Adrenal gland (tissue), 12 donors: Measurements from ENCODE around the gene TEDC1. TPM values are rescaled to one million over a fixed set of nuclear protein-coding genes. Genes with fewer than 3 reads are reported as not detected.

Experiments
- DNase-seq, 7 donors: peaks; one replicate each; pipeline ENCODE4 v3.0.0-alpha.2; 2019 to 2020
- H3K27ac ChIP-seq, 5 donors: fragments of 200-600 bp; sonication (generic) in 4 of 5; 1 replicate in 3 of 5; 2 replicates in 2 of 5; pipeline versions ENCODE4 v1.5.1 to v1.8.0; 2016 to 2020; ENCODE audit warnings: mild to moderate bottlenecking in 1 of 5
- H3K27me3 ChIP-seq: fragments of 200-600 bp; 2 replicates; pipeline ENCODE4 v1.8.0; 2021
- H3K36me3 ChIP-seq, 2 donors: fragments of 200-600 bp; replicated peaks in 1 of 2; 1 replicate in 1 of 2; 2 replicates in 1 of 2; pipeline versions ENCODE4 v1.5.1 to v1.8.0; 2018 to 2022
- H3K4me1 ChIP-seq, 2 donors: fragments of 200-600 bp; replicated peaks in 1 of 2; 1 replicate in 1 of 2; 2 replicates in 1 of 2; pipeline versions ENCODE4 v1.5.1 to v1.8.0; 2018 to 2021
- H3K4me3 ChIP-seq, 4 donors: fragments of 200-600 bp; sonication (generic) in 3 of 4; one replicate each; pipeline ENCODE4 v1.5.1; 2016 to 2018
- H3K9me3 ChIP-seq, 3 donors: fragments of 200-600 bp; sonication (generic) in 1 of 3; replicated peaks in 1 of 3; 1 replicate in 2 of 3; 2 replicates in 1 of 3; pipeline versions ENCODE4 v1.5.1 to v1.8.0; 2016 to 2021
- CTCF ChIP-seq, 6 experiments: fragments of 450-650 bp in 4 of 6; fragments of 200-600 bp in 2 of 6; sonication (generic) in 1 of 6; IDR thresholded peaks; 1 replicate in 5 of 6; 2 replicates in 1 of 6; pipeline versions ENCODE4 v1.5.1 to v1.8.0; 2016 to 2021; ENCODE audit warnings: antibody characterized with exemption in 6 of 6, mild to moderate bottlenecking in 2 of 6, moderate library complexity in 1 of 6
- POLR2A ChIP-seq, 2 donors: fragments of 450-650 bp; IDR thresholded peaks; one replicate each; pipeline ENCODE4 v1.6.1; 2017; ENCODE audit warnings: antibody characterized with exemption in 2 of 2, mild to moderate bottlenecking in 2 of 2, moderate library complexity in 1 of 2
- WGBS, 4 donors: extraction: QIAGEN DNeasy Blood & Tissue Kit in 2 of 4; methylation state at CpG; one replicate each; pipeline versions ENCODE4 v1.1.5 to v1.1.7; 2013 to 2017; 5-methylcytosine and 5-hydroxymethylcytosine counted together
- intact Hi-C, 2 donors: fragments of 100-400 bp; cut with DNase I; formaldehyde crosslinking; loops; one replicate each; pipeline versions ENCODE4 v1.14.1 to v1.15.0; 2022 to 2023
- polyA plus RNA-seq, 3 donors: library from polyadenylated mRNA; stranded (reverse); fragments of 200-250 nt in 2 of 3; fragments of 350-450 nt in 1 of 3; fragmentation: Illumina TruSeq in 1 of 3; extraction: RNeasy Lipid Tissue Mini Kit (QIAGEN cat#74804) in 1 of 3; gene quantifications; one replicate each; pipeline ENCODE4 v1.2.3, GENCODE V29; 2013 to 2014
- total RNA-seq, 9 donors: library from RNA; depleted of rRNA in 4 of 9; stranded (reverse); fragments of >200 nt in 4 of 9; fragments of 120-200 nt in 1 of 9; fragmentation: NEBNext Ultra II Directional in 1 of 9; extraction: Animal tissue kit (Norgen Biotek cat#: 25700) in 1 of 9; gene quantifications; one replicate each; pipeline versions ENCODE4 v1.1.0 to v1.2.4, GENCODE V29; 2013 to 2023
- donor health status: healthy with polysubstance abuse.
- donor health status: Bipolar disorder and iron deficiency.
- donor health status: DM: yes; HTN: yes; CAD: no.
- donor health status: DM: no; HTN: no; CAD: no.
- donor health status: DM: no; HTN: no; CAD: no.
- donor health status: DM: yes; HTN: yes; CAD: no.

Gene TEDC1
- total and polyA plus RNA-seq, 12 donors: 0.24 to 19.1 (median 3.4) TPM

GRCh38 chr14:105455086-105455640 lies 35.9 kb upstream of the TEDC1 start:
- no peaks in the 10 kb centered on the region for H3K4me1 ChIP-seq
- WGBS, 4 donors: 72 to 88% (median 86%) methylated on average over 5 to 22 of the region's 22 CpGs

GRCh38 chr14:105455766-105456660 lies 35.0 kb upstream of the TEDC1 start:
- peaks cover 0 to 51% of the 10 kb centered on the region in 2 donors for H3K36me3 ChIP-seq
- TF ChIP-seq CTCF (IDR thresholded peaks at IDR 0.05) (no peak), POLR2A (IDR thresholded peaks at IDR 0.05) (no peak)
- H3K4me3 ChIP-seq: no peak overlapping the region
- no peak overlapping the region for H3K27ac ChIP-seq
- intact Hi-C loops: no loop called here
- no peak for DNase-seq
- H3K4me1 ChIP-seq: no peaks in the 10 kb centered on the region
- no peaks in the 10 kb centered on the region for H3K27me3 ChIP-seq
- 88 to 94% (median 90%) methylated on average over 19 to 22 of the region's 22 CpGs; no CpG with 5 or more reads in 1 of the 4 donors for WGBS, 4 donors
- H3K9me3 ChIP-seq: no peaks in the 10 kb centered on the region

More at GRCh38 chr14:105455086-105455640, 35.9 kb upstream of the TEDC1 start:
- Histone ChIP-seq H3K9me3 (no peaks in the 10 kb centered on the region), H3K4me3 (no peak overlapping the region), H3K27me3 (no peaks in the 10 kb centered on the region), H3K36me3 (peaks cover 0 to 51% of the 10 kb centered on the region in 2 donors), H3K27ac (no peak overlapping the region)
- DNase-seq: no peak
- intact Hi-C loops: no loop called here
- TF ChIP-seq CTCF (IDR thresholded peaks at IDR 0.05) (no peak), POLR2A (IDR thresholded peaks at IDR 0.05) (no peak)

GRCh38 chr14:105456736-105457617 lies 34.1 kb upstream of the TEDC1 start:
- H3K4me3 ChIP-seq: no peak overlapping the region
- no peak for DNase-seq
- peaks cover 0 to 61% of the 10 kb centered on the region in 2 donors for H3K36me3 ChIP-seq
- H3K9me3 ChIP-seq: no peaks in the 10 kb centered on the region
- TF ChIP-seq CTCF (IDR thresholded peaks at IDR 0.05): no peak
- no peak for TF ChIP-seq POLR2A (IDR thresholded peaks at IDR 0.05)
- 83 to 91% (median 86%) methylated on average over 15 to 22 of the region's 22 CpGs for WGBS, 4 donors
- H3K27ac ChIP-seq: no peak overlapping the region
- intact Hi-C loops: no loop called here
- no peaks in the 10 kb centered on the region for H3K27me3 ChIP-seq
- H3K4me1 ChIP-seq: no peaks in the 10 kb centered on the region

GRCh38 chr14:105458010-105458409 lies 33.0 kb upstream of the TEDC1 start:
- no peak for TF ChIP-seq POLR2A (IDR thresholded peaks at IDR 0.05)
- Histone ChIP-seq H3K36me3 (peaks cover 0 to 66% of the 10 kb centered on the region in 2 donors), H3K9me3 (no peaks in the 10 kb centered on the region), H3K4me1 (no peaks in the 10 kb centered on the region), H3K27me3 (no peaks in the 10 kb centered on the region), H3K4me3 (no peak overlapping the region), H3K27ac (no peak overlapping the region)
- intact Hi-C loops: no loop called here
- 89 to 94% (median 90%) methylated on average over 4 to 18 of the region's 18 CpGs for whole genome bisulfite sequencing, 4 donors
- DNase-seq: no peak
